ENCODE measurements around the gene RHOT2.
A peak's percentile ranks its signal among the peaks of the same experiment; 100 is the strongest.

RHOT2 gene

GRCh38 chr16:671353-672131 lies 3.6 kb downstream of the RHOT2 start:
- no peak for DNase-seq

DNA sequence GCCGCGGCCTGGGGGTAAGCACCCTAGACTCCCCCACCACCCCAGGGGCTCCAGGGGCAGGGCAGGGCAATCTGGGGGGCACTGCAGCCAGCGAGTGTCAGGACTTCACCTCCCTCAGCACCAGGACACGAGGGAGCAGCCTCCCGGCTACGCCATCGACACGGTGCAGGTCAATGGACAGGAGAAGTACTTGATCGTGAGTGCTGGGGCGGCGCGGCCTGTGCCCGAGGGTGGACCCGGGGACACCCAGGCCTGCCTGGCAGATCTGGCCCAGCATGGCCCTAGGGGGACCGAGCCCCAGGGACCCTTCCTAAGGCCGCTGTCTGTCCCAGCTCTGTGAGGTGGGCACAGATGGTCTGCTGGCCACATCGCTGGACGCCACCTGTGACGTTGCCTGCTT lies 4.4 kb downstream of the RHOT2 start:
- DNase-seq: no peak

DNA sequence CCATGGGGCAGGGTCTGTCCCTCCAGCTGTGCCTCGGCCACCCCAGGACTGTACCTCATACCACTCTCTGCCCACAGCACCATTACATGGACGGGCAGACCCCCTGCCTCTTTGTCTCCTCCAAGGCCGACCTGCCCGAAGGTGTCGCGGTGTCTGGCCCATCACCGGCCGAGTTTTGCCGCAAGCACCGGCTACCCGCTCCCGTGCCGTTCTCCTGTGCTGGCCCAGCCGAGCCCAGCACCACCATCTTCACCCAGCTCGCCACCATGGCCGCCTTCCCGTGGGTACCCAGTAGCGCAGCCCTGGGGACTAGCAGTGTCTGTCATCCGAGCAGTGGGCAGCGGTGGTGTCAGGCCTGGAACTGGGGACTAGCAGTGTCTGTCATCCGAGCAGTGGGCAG lies 4.9 kb downstream of the RHOT2 start:
- DNase-seq: no peak

GRCh38 chr16:673399-673991 lies 5.6 kb downstream of the RHOT2 start:
- no peak for DNase-seq

GRCh38 chr16:674214-674881 lies 6.4 kb downstream of the RHOT2 start:
- DNase-seq: no peak

GRCh38 chr16:674968-675883 lies 7.3 kb downstream of the RHOT2 start, which contains the start of gene RHBDL1:
TSS of gene RHBDL1 (plus strand) at chr16:675671. CDS start at chr16:675791, 120 bp downstream.
- no peak for DNase-seq

DNA sequence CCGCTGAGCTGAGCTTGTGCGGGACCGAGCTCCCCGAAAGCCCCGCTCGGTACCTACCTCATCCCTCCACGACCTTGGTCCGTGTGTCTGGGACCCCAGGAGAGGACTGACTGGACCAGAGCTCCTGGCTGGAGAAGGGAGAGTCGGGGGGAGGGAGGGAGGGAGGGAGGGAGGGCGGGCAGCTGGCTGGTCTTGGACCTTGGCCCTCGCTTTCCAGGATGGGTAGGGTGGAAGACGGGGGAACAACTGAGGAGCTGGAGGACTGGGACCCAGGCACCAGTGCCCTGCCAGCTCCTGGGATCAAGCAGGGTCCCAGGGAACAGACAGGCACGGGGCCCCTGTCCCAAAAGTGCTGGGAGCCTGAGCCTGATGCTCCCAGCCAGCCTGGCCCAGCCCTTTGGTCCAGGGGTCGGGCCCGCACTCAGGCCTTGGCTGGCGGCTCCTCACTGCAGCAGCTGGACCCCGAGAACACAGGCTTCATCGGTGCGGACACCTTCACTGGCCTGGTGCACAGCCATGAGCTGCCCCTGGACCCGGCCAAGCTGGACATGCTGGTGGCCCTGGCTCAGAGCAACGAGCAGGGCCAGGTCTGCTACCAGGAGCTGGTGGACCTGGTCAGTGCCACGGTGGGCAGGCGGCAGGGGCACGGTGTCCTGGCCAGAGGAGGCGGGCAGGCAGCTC lies 8.1 kb downstream of the RHOT2 start:
- no peak for DNase-seq

DNA sequence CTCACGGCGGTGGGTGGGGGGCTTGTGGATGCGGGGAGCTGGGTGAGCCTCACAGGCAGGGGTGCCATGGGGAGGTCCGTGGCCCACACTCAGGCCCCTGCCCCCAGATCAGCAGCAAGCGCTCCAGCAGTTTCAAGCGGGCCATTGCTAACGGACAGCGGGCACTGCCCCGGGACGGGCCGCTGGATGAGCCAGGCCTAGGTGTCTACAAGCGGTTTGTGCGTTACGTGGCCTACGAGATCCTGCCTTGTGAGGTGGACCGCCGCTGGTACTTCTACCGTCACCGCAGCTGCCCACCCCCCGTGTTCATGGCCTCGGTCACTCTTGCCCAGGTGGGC lies 8.6 kb downstream of the RHOT2 start:
- DNase-seq: no peak

DNA sequence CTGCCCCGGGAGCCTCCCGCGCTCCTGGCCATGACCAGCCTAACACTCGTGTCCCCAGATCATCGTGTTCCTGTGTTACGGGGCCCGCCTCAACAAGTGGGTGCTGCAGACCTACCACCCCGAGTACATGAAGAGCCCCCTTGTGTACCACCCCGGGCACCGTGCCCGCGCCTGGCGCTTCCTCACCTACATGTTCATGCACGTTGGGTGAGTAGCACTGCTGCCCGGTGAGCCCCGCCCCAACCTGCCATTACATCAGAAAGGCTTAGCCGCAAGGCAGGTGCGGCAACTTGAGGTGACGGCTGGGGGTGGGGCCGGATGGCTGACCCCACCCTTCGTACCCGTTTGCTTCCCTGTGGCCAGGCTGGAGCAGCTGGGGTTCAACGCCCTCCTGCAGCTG lies 9.0 kb downstream of the RHOT2 start:
- no peak for DNase-seq

DNA sequence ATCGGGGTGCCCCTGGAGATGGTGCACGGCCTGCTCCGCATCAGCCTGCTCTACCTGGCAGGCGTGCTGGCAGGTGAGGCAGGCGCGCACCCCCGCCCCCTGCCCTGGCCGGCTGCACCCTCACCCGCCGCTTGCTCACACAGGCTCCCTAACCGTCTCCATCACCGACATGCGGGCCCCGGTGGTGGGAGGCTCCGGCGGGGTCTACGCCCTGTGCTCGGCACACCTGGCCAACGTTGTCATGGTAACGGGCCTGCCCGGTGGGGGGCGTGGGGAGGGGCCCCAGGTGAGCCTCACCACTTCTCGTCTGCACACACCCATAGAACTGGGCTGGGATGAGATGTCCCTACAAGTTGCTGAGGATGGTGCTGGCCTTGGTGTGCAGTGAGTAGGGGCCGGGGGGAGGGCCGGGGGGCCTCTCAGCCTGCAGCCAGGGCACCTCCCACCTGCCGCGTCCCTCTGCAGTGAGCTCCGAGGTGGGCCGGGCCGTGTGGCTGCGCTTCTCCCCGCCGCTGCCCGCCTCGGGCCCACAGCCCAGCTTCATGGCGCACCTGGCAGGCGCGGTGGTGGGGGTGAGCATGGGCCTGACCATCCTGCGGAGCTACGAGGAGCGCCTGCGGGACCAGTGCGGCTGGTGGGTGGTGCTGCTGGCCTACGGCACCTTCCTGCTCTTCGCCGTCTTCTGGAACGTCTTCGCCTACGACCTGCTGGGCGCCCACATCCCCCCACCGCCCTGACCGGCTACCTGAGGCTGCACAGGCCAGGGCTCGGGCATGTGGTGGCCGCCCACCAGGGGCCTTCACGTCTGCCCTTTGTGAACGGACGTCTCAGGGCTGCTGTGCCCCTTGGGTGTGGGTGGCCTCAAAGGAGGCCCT lies 9.6 kb downstream of the RHOT2 start:
- no peak for DNase-seq

DNA sequence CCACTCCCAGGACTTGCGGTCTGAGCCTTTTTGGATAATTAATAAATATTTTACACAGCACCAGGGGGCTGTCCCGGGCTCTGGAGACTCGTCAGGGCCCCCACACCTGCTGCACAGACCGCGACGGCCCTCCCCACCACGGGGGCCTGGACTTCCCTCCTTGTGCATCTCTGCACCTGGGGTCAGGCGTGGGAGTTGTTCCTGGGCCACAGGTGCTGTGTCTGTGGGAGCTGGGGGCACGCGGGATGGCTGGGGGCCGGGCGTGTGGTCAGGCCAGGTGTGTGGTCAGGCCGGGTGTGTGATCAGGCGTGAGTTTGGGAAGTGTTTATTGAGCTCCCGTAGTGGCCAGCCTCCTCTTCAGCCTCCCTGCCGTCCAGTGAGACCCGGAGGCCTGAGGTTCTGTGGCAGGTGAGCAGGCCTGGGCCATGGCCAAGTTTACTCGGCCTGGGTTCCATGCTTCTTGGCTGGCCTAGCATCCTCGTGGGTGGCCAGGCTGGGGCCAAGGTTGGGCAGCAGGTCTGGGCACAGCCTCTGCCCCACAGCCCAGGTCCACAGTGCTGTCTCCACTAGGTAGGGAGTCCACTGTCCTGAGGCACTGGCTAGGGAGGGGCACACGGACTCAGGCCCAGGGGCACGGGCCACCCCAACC lies 10.4 kb downstream of the RHOT2 start:
- no peak for DNase-seq

GRCh38 chr16:678858-679813 lies 11.2 kb downstream of the RHOT2 start:
- peak; percentile 67 for DNase-seq

DNA sequence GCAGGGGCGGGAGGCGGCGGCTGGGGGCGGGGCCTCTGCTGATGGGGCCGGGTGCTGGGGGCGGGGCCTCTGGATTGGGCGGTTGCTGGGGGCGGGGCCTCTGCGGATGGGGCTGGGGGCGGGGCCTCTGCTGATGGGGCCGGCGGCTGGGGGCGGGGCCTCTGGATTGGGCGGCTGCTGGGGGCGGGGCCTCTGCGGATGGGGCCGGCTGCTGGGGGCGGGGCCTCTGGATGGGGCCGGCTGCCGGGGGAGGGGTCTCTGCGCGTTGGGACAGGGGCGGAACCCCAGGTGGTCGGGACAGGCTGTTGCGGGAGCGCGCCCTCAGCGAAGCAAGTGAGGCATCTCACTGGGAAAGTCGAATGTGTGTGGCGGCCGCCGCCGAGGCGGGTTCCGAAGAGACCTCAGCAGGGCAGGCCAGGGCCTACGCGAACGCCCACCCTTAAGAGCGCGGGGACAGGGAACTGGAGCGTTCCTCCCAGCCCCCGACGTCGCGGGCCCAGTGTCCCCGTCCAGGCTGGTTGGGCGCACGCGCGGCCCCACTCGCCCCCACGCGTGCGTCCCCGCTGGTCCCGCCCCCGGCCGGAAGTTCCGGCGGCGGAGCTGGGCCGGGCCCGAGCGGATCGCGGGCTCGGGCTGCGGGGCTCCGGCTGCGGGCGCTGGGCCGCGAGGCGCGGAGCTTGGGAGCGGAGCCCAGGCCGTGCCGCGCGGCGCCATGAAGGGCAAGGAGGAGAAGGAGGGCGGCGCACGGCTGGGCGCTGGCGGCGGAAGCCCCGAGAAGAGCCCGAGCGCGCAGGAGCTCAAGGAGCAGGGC lies 12.1 kb downstream of the RHOT2 start, which contains the start of gene STUB1:
Gene STUB1, plus strand, starts transcription at position 597 of the 811 bp plus-strand sequence. Its CDS starts 116 bp downstream, at position 713.
- peak; percentile 94 for DNase-seq

DNA sequence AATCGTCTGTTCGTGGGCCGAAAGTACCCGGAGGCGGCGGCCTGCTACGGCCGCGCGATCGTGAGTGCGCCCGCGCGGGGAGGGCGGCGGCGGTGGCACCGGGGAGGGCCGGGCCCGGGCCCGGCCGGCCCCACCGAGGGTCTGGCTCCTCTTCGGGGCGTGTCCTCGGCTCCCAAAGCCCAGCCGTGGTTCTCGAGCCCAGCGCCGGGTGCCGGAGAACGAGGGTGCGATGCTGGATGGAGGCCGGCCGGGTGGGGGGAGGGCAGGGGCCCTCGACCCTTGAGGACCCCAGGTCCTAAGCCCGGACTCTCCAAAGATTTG lies 12.7 kb downstream of the RHOT2 start:
- DNase-seq: no peak

GRCh38 chr16:680967-681745 lies 13.2 kb downstream of the RHOT2 start:
- peak; percentile 39 for DNase-seq

DNA sequence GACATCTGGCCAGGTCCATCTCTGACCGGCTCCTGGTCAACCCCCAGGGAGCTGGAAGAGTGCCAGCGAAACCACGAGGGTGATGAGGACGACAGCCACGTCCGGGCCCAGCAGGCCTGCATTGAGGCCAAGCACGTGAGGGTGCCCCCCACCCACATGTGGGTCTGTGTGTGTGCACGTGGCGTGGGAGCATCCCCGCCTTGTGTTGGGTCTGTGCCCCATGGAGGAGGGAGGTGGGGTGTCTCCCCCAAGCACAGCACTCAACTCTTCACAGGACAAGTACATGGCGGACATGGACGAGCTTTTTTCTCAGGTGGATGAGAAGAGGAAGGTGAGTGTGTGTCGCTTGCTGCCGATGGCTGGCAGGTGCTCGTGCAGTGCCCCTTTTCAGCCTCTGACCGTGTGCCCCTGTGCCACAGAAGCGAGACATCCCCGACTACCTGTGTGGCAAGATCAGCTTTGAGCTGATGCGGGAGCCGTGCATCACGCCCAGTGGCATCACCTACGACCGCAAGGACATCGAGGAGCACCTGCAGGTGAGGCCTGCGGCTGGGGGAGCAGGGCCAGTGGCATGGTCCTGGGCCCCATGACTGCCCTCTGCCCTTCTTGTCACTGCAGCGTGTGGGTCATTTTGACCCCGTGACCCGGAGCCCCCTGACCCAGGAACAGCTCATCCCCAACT lies 14.0 kb downstream of the RHOT2 start:
- no peak for DNase-seq

Data from activated CD4-positive, alpha-beta T cell treated with anti-CD3 and anti-CD28 coated beads for 48 hours (primary cell).